ENCODE measurements around the gene TSEN34.

The TSEN34 gene

GRCh38 chr19:54191011-54191810, at the start of gene TSEN34:
Gene TSEN34, plus strand, starts transcription at chr19:54191308. Its CDS starts 57 bp downstream, at chr19:54191365.
- peak in 1 of 2 donors; percentile 80 for DNase-seq (ENCODE audit: low read depth in 2 of 2)

- DNase-seq (ENCODE audit: low read depth in 2 of 2) = no peak
These were observed 49.8 kb upstream of the TSEN34 start for GRCh38 chr19:54141356-54141755.

GRCh38 chr19:54142166-54142780, 48.8 kb upstream of the TSEN34 start:
- DNase-seq (ENCODE audit: low read depth in 2 of 2) = no peak

GRCh38 chr19:54145541-54146158, 45.5 kb upstream of the TSEN34 start:
- DNase-seq (ENCODE audit: low read depth in 2 of 2) = no peak

GRCh38 chr19:54147676-54148075, 43.4 kb upstream of the TSEN34 start:
- DNase-seq (ENCODE audit: low read depth in 2 of 2) = no peak

- DNase-seq (ENCODE audit: low read depth in 2 of 2) = no peak
These were observed 43.0 kb upstream of the TSEN34 start for GRCh38 chr19:54148158-54148557.

- DNase-seq (ENCODE audit: low read depth in 2 of 2) = no peak
These were observed 41.9 kb upstream of the TSEN34 start for GRCh38 chr19:54149021-54149812.

GRCh38 chr19:54151362-54152035, 39.6 kb upstream of the TSEN34 start:
- no peak for DNase-seq (ENCODE audit: low read depth in 2 of 2)

GRCh38 chr19:54152267-54152666, 38.8 kb upstream of the TSEN34 start:
- DNase-seq (ENCODE audit: low read depth in 2 of 2) = no peak

GRCh38 chr19:54152878-54153524, 38.1 kb upstream of the TSEN34 start:
- no peak for DNase-seq (ENCODE audit: low read depth in 2 of 2)

- no peak for DNase-seq (ENCODE audit: low read depth in 2 of 2)
These were observed 37.3 kb upstream of the TSEN34 start for GRCh38 chr19:54153731-54154326.

GRCh38 chr19:54154603-54155345, 36.3 kb upstream of the TSEN34 start:
- no peak for DNase-seq (ENCODE audit: low read depth in 2 of 2)

GRCh38 chr19:54155694-54156093, 35.4 kb upstream of the TSEN34 start:
- DNase-seq (ENCODE audit: low read depth in 2 of 2) = no peak

GRCh38 chr19:54156490-54156889, 34.6 kb upstream of the TSEN34 start:
- DNase-seq (ENCODE audit: low read depth in 2 of 2) = no peak

- no peak for DNase-seq (ENCODE audit: low read depth in 2 of 2)
These were observed 34.2 kb upstream of the TSEN34 start for GRCh38 chr19:54156953-54157352.

GRCh38 chr19:54158812-54159351, 32.2 kb upstream of the TSEN34 start:
- DNase-seq (ENCODE audit: low read depth in 2 of 2) = no peak

GRCh38 chr19:54159352-54160181, 31.5 kb upstream of the TSEN34 start, which contains the start of gene LENG1:
Gene LENG1, minus strand, starts transcription at chr19:54159721. Its CDS starts 26 bp downstream, at chr19:54159695.
- peak; percentile 95 to 100 for DNase-seq (ENCODE audit: low read depth in 2 of 2)

GRCh38 chr19:54160182-54160811, 30.8 kb upstream of the TSEN34 start:
- DNase-seq (ENCODE audit: low read depth in 2 of 2) = no peak
